ENCODE measurements around the gene HSPA9.

The HSPA9 gene

GRCh38 chr5:138573223-138573622 lies 2.0 kb downstream of the HSPA9 start:
- no peak for DNase-seq (ENCODE audit: low read depth)
- no peak overlapping the region for H3K4me3 ChIP-seq (ENCODE audit: control insufficient read depth, low read depth, low read length)
- no peak for TF ChIP-seq CTCF (conservative IDR thresholded peaks at IDR 0.05; ENCODE audit: control insufficient read depth, insufficient read depth, low read depth, low read length)

- no peak for DNase-seq (ENCODE audit: low read depth)
- no peak overlapping the region for H3K4me3 ChIP-seq (ENCODE audit: control insufficient read depth, low read depth, low read length)
- TF ChIP-seq CTCF (conservative IDR thresholded peaks at IDR 0.05; ENCODE audit: control insufficient read depth, insufficient read depth, low read depth, low read length): no peak
Measured at GRCh38 chr5:138570871-138571270, 4.3 kb downstream of the HSPA9 start.

GRCh38 chr5:138569782-138570181 lies 5.4 kb downstream of the HSPA9 start:
- TF ChIP-seq CTCF (conservative IDR thresholded peaks at IDR 0.05; ENCODE audit: control insufficient read depth, insufficient read depth, low read depth, low read length): no peak
- H3K4me3 ChIP-seq (ENCODE audit: control insufficient read depth, low read depth, low read length): no peak overlapping the region
- DNase-seq (ENCODE audit: low read depth): peak; percentile 35

- TF ChIP-seq CTCF (conservative IDR thresholded peaks at IDR 0.05; ENCODE audit: control insufficient read depth, insufficient read depth, low read depth, low read length): peak; percentile 15
- DNase-seq (ENCODE audit: low read depth): peak; percentile 49
- no peak overlapping the region for H3K4me3 ChIP-seq (ENCODE audit: control insufficient read depth, low read depth, low read length)
Measured at GRCh38 chr5:138568061-138568824, 7.0 kb downstream of the HSPA9 start.

GRCh38 chr5:138566792-138567191 lies 8.4 kb downstream of the HSPA9 start:
- no peak overlapping the region for H3K4me3 ChIP-seq (ENCODE audit: control insufficient read depth, low read depth, low read length)
- no peak for DNase-seq (ENCODE audit: low read depth)
- TF ChIP-seq CTCF (conservative IDR thresholded peaks at IDR 0.05; ENCODE audit: control insufficient read depth, insufficient read depth, low read depth, low read length): no peak

GRCh38 chr5:138565100-138565821 lies 9.9 kb downstream of the HSPA9 start:
- H3K4me3 ChIP-seq (ENCODE audit: control insufficient read depth, low read depth, low read length): no peak overlapping the region
- DNase-seq (ENCODE audit: low read depth): no peak
- no peak for TF ChIP-seq CTCF (conservative IDR thresholded peaks at IDR 0.05; ENCODE audit: control insufficient read depth, insufficient read depth, low read depth, low read length)

All from fibroblast of mammary gland (primary cell).